ENCODE results near the gene PLTP. TPM values are rescaled to one million over a fixed set of nuclear protein-coding genes. Genes with fewer than 3 reads are reported as not detected.
"Not testable (repeated sequence)": the region's sequence is repeated elsewhere in the genome, so short reads cannot be mapped to it uniquely, and the experiment has no call there.

Gene PLTP
- total RNA-seq, 1 donor from 2014 or later: 27.1 TPM

DNA sequence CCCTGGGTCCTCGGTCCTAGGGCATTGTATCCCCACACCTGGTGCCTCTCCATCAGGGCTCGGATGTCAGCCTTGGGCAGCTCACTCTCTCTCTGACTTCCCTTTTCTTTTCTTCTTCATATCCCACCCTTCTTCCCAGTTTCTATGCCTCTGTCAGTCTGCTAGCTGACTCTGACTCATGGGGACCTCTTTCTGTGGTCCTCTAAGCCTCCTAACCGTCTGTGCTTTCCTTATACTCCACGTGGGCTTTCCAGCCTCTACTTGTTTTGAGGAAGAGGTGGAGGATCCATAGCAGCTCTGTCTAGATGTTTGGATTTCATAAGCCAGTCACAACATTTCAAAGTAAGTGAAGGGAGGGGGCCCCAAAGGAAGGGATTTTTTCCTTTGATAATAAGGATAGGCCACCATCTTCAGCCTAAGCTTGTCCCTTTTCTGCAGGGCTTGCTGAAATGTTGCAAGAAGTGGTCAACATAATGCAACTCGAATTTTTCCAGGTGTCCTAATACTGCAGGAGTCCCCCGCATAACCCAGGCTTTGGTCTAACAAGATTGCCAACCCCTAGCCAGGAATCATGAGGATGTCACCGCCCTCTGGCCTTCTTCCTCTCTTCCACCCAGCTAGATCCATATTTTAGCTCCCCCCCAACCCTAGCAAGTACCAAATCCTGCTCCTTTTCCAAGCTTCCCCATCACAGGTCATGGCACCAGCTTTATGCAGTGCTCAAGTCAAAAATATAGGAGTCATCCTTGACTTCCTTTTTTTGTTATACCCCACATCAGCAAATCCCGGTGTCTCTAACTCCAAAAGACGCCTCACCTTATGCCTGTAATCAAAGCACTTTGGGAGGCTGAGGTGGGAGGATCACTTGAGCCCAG, 8.7 kb upstream of the PLTP start:
- no peak for DNase-seq

DNA sequence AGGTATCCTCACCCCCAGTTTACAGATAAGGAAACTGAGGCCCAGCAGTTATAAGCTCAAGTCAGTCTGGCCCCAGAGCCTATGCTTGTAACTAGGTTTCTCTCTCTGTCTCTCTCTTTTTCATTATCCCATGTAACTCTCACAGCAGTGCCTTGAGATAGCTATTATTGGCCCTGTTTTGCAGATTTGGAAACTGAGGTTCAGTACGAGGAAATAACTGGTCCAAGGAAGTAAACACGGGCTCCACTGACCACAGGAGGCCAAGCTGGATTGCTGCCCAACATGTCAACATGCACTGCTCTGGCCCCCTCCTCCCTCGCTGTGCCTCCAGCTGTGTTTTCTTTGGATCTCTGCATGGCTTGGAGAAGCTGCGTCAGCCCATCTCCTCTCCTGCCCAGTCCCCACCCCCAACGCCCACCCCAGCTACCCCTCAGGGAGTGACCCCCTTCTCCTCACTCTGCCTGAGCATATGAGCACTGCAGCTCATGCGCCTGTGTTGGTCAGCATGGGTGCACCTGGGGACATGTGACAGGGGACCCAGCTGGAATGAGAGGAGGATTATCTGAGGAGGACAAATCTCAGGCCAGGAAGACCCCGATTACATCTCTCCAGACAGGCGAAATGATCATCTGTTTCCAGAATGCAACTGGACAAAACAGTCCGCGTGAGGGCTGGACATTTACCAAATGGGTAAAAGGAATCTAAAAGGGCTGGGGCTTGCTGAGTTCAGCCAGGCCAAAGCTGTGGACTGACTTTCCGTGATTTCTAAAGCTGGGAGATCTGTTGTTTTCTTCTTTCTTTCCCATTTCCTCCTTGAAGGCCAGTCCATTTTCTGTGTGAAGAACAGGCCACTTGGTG, 7.8 kb upstream of the PLTP start:
- no peak for DNase-seq

DNA sequence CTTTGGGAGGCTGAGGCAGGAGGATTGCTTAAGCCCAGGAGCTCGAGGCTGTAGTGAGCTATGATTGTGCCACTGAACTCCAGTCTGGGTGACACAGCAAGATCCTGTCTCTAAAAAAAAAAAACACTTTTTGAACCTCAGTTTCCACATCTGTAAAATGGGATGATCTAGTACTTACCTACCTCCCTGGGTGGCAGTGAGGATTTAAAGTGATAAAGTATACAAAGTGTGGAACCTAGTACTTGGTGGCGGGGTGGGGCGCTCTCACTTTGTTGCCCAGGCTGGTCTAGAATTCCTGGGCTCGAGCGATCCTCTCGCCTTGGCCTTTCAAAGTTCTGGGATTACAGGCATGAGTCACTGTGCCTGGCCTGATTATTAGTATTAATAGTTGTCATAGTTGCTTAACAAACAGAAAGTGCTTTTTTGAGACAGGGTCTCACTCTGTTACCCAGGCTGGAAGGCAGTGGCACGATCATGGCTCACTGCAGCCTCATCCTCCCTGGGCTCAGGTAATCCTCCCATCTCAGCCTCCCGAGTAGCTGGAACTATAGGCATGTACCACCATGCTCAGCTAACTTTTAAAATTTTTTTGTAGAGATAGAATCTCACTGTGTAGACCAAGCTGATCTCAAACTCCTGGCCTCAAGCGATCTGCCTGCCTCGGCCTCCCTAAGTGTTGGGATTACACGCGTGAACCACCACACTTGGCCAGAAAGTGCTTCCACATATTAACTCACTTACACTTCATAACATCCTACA, 7.0 kb upstream of the PLTP start:
- no peak for DNase-seq

- peak; percentile 63 for DNase-seq
Observed at GRCh38 chr20:45918182-45918737, 6.3 kb upstream of the PLTP start.

DNA sequence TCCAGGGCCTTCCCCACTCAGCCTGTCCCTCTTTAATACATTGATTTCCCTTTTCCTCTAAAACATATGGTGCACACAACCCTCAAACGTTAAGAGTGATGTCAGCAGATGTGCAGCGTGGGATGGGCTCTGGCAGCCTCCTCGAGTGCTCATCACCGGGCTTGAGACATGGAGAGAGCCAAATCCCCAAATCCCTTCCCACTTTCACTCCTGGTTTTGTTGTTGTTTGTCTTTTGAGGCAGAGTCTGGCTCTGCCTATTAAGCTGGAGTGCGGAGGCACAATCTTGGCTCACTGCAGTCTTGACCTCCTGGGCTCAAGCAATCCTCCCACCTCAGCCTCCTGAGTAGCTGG, 5.8 kb upstream of the PLTP start:
- peak; percentile 89 for DNase-seq

DNA sequence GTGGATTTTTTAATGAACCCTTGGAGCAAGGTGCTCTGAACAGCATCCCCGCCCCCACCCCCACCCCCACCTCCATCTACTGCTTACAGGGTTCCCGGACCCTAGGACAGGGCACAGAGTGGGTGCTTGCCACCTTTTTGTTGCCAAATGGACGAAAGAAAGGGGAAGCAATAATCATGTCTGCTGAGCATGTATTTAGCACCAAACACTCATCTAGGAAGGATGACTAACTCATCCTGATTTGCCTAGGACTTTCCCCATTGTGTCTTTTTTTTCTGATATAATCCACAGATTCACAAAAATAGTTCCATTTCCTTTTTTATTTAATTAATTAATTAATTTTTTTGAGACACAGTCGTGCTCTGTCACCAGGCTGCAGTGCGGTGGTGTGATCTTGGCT, 1.2 kb upstream of the PLTP start:
- no peak for DNase-seq

GRCh38 chr20:45912344-45912682, 358 bp upstream of the PLTP start:
- no peak for DNase-seq

DNA sequence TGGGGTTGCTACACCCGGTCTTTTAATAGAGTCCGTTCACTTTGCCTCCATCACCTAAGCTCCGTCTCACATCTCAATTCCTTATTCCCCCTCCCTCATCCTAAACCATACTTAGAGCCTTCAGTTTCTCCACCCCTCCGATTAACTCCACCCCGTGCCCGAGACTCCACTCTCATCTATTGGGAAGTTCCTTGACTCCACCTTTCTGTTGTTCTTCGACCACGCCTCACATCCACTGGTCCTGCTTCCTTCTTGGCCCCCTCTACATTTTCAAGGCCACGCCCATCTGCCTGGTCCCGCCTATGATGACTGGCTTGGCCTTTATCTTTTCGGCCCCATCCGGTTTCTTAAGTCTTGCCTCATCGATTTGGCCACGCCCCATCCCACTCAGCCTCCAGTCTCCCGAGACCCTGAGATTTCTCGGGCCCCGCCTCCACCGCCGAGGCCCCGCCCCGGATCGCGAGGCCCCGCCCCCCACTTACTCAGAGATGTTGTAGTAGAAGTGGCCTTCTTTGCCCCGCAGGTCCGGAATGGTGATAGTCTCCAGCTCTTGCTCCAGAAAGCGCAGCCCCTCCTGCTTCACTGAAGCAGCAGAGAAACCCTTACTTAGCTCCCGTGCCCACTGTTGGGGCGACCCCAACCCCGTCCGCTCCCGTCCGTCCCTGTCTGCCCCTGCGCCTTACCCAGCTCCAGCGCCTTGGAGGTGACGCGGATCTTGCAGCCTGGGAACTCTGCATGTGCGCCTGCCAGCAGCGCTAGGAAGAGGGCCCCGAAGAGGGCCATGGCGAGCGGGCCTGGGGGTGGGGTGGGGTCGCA, 1.1 kb downstream of the PLTP start:
- peak; percentile 95 for DNase-seq

GRCh38 chr20:45909817-45910669, 1.9 kb downstream of the PLTP start:
- DNase-seq: no peak

DNA sequence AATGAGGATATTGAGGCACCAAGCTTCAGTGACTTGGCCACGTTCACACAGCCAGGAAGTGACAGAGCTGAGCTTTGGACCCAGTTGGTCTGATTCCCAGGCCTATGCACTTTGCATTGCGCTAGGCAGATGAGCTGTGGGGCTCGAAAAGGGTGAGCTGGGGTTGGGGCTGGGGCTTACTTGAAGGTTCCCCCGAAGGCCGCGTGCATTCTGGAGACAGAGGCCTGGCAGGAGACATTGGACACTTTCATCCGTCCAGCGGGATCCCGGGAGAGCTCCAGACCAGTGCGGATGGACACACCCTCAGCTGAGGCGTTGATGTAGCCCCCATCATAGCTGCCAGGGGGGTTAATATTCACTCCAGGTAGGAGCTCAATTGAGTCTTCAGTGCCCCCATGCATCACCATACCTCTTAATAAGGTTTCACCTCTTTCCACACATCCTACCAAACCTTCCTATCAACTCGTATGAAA, 2.6 kb downstream of the PLTP start:
- DNase-seq: no peak

DNA sequence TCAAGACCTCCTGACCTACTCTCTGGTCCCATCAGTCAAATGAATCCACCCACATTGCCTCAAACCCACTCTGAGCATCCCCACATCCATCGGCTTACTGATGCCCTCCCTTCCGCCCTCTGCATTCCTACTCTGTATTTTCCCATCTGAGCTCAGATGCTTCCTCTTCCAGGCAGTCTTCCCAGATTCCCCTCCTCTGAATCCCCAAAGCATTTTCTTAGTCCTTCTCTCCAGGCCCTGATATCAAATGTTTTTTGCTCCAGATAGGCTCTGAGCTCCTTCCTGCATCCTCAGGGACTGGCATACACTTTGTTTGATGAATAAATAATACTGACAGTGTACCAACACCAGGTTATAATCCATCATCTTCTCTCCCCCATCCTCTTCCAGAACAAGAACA, 3.9 kb downstream of the PLTP start:
- DNase-seq: no peak

DNA sequence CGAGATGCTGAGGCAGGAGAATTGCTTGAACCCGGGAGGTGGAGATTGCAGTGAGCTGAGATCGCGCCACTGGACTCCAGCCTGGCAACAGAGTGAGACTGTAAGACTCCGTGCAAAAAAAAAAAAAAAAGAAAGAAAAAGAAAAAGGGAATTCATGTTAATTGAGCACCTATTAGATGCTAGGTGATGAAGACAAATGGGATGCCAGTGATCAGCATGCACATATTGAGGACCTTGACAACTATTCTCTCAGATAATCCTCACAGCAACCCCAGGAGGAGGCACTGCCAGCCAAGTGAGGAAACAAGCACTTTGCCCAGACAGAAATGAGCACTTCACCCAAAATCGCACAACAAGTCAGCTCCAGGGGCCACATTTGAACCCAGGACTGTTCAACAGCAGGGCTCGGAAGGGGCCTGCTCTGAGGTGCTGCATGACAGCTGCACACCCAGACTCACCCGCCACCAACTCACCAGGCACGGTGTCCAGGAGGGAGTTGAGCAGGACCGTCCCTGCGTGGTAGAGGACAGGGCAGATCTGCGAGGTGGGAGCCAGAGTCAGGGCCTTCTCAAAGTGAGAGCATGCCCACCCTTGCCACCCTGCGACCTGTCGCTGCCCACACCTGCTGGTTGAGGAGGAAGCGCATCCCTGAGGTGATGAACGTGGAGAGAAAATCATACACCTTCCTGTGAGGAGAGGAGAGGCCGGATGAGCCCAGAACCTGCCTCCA, 4.6 kb downstream of the PLTP start:
- no peak for DNase-seq

GRCh38 chr20:45905505-45906079, 6.4 kb downstream of the PLTP start:
- DNase-seq: no peak

DNA sequence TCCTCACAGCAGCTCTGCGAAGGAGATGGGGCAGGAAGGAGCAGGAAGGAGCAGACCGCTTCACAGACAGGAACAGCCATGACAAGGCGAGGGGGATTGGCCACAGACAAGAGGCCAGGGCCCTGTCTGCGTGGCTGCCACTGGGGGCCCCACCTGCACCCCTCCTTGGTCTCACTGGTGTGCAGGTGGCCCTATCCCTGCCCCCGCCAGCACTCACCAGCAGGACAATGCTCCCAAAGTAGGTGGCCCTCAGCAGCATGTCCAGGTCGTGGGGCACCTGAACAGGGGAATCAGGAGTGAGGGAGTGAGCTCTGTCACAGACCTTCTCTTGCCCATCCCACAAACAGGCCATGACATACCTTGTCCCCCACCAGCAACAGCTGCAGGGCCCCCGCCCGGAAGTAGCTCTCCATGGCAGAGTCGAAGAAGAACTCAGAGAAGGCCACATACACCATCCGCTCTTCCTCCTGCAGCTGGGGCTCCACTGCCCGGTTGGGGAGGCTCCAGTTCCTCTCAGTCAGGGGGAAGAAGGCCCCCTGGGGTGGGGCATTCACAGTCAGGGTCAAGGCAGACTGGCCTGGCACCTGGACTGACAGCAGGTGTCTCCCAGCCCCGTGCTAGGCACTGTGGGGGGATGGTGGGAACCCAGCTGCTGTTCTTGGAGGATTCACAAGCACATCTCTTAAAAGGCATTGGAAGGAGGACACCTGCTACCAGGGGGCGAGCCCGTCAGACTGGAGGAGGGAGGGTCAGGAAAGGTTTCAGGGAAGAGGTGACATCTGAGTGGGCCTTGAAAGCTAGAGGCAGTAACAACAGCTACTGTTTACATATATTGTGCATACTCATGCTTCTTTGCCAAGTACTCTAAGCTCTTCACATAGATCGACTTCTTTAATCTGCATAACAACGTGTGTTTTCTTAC, 7.1 kb downstream of the PLTP start:
- DNase-seq: no peak

DNA sequence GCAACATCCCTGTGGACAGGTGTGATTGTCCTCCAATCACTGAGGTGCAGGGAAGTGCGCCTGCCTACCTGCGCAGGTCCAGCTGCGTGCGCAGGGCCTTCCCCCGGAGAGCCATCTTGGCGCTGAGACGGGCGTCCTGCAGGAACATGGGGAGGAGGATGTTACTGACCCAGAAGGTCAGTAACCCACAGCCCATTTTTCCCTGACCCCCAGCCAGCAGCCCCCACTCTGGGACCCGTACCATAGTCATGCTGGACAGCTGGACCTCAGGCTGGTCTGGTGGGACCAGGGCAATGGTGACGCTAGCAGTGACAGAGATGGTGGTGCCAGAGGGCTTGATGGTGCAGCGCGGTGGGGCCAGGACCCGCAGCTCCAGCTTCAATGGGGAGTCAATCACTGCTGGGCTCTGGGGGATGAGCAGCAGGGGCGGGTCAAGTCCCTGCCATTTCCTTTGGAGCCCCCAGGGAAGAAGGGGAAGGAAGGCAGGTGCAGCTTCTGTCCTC, 9.7 kb downstream of the PLTP start:
- DNase-seq: no peak

DNA sequence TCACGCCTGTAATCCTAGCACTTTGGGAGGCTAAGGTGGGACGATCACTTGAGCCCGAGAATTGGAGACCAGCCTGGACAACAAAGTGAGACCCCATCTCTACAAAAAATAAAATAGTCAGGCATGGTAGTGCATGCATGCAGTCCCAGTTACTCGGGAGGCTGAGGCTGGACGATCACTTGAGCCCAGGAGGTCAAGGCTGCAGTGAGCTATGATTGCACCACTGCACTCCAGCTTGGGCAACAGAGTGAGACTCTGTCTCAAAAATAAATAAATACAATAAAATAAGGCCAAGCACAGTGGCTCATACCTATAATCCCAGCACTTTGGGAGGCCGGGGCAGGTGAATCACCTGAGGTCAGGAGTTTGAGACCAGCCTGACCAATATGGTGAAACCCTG, 10.6 kb downstream of the PLTP start:
- not testable (repeated sequence) for DNase-seq

DNA sequence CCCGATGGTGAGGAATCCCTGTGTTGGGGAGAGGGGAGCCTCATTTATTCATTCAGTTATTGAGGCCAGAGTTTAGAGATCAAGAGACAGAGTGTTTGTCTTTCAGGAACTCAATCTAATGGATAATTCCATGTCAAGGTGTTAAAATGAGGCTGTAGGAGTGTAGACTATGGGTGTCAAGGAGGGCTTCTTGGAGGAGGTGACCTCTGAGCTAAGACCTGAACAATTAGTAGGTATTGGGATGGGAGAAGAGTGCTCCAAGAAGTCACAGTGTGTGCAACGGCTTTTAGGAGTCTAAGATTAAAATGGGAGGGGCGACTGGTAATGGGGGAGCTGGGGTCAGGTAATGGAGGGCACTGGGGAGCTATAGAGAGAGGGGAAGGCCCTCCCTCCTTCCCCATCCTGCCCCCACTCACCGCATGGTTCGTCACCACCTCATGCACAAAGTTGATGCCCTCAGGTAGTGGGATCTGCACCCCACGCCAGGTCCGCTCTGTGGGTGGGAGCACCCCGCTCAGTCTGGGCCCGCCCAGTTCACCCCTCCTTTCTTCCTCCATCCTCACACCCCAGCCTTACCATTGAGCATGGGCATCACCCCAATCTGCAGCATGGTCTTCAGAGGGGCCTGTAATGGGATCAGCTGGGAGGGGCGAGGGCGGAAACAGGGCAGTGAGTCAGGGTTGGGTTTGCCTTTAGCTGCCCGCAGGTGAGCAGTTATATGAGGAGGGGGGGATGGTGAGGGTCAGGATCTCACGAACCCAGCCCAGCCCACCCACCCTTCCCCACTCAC, 12.7 kb downstream of the PLTP start:
- DNase-seq: no peak

Data from skin of body (tissue), 2 donors.